GM12878 (cell line): Measurements from ENCODE around the gene KIR3DL2. TPM values are rescaled to one million over a fixed set of nuclear protein-coding genes. Genes with fewer than 3 reads are reported as not detected.

Experiments used
- ATAC-seq: fragments of 200-7000 bp; cut with Tn5 transposase; 3 replicates; pipeline ENCODE4 v1.9.1; 2020; ENCODE audit warnings: mild to moderate bottlenecking, moderate library complexity
- BruUV-seq: library from RNA; stranded (reverse); fragments of 400-500 nt; replicated peaks from 2 replicates; lab custom pipeline; 2021; lab: Mats Ljungman, UMichigan
- CTCF ChIA-PET: fragments of 300-600 bp; sonication (Branson Sonifier 250); formaldehyde crosslinking; extraction: SDS; loops from one replicate; lab custom pipeline; 2021; ENCODE audit warnings: inconsistent platforms; lab: Yijun Ruan, JAX
- POLR2A ChIA-PET: fragments of 350-600 bp; formaldehyde crosslinking; extraction: SDS; loops from one replicate; lab custom pipeline; 2021; ENCODE audit warnings: inconsistent platforms; lab: Charles Lee
- RAD21 ChIA-PET: fragments of 300-600 bp; sonication (Branson Sonifier 250); formaldehyde crosslinking; loops from one replicate; lab custom pipeline; 2023; ENCODE audit warnings: antibody characterized with exemption; ENCODE audit not compliant: unreplicated experiment; lab: Charles Lee
- SMC1A ChIA-PET: fragments of 300-600 bp; sonication (Branson Sonifier 250); formaldehyde crosslinking; loops from one replicate; lab custom pipeline; 2023; ENCODE audit not compliant: unreplicated experiment, uncharacterized antibody; lab: Charles Lee
- DNase-seq: peaks from one replicate; pipeline ENCODE4 v3.0.0-alpha.2; 2011; ENCODE audit warnings: low read depth, low spot score
- FAIRE-seq: peaks from 3 replicates; lab custom pipeline; 2011; peaks lifted over from hg19 to GRCh38; lab: Jason Lieb, UNC
- H2AFZ ChIP-seq: 2 replicates; pipeline ENCODE4 v1.6.0; 2011; ENCODE audit warnings: low read depth, low read length, control low read depth; ENCODE audit not compliant: control insufficient read depth
- H3K27ac ChIP-seq: 2 replicates; pipeline ENCODE4 v1.5.1; 2011; ENCODE audit warnings: control low read depth; ENCODE audit not compliant: control insufficient read depth, insufficient read depth
- H3K27me3 ChIP-seq, 2 experiments: replicated peaks in 1 of 2; 2 replicates each; pipeline versions ENCODE4 v1.6.0 to v1.6.1; 2011; ENCODE audit warnings: low read length in 1 of 2; ENCODE audit not compliant: control insufficient read depth in 2 of 2, insufficient read depth in 2 of 2
- H3K36me3 ChIP-seq, 2 experiments: 2 replicates each; pipeline ENCODE4 v1.5.1; 2011; ENCODE audit warnings: low read length in 1 of 2; ENCODE audit not compliant: control insufficient read depth in 2 of 2, insufficient read depth in 2 of 2
- H3K4me1 ChIP-seq: 2 replicates; pipeline ENCODE4 v1.6.1; 2011; ENCODE audit warnings: mild to moderate bottlenecking, low read length, moderate library complexity, mixed read lengths; ENCODE audit not compliant: control insufficient read depth, insufficient read depth
- H3K4me2 ChIP-seq: 2 replicates; pipeline ENCODE4 v1.6.0; 2011; ENCODE audit warnings: control low read depth; ENCODE audit not compliant: control insufficient read depth, insufficient read depth
- H3K4me3 ChIP-seq: fragments of 200-600 bp; sonication (generic); 2 replicates; pipeline ENCODE4 v1.5.1; 2016
- H3K79me2 ChIP-seq: 2 replicates; pipeline ENCODE4 v1.6.0; 2011; ENCODE audit warnings: low read length; ENCODE audit not compliant: control insufficient read depth, insufficient read depth
- H3K9ac ChIP-seq: 2 replicates; pipeline ENCODE4 v1.8.0; 2011; ENCODE audit warnings: low read length, control low read depth, mixed read lengths; ENCODE audit not compliant: control insufficient read depth, insufficient read depth
- H3K9me3 ChIP-seq: replicated peaks from 3 replicates; pipeline ENCODE4 v1.5.1; 2011; ENCODE audit warnings: mild to moderate bottlenecking, low read length; ENCODE audit not compliant: control insufficient read depth, insufficient read depth
- H4K20me1 ChIP-seq: 2 replicates; pipeline ENCODE4 v1.6.0; 2011; ENCODE audit not compliant: control insufficient read depth, insufficient read depth
- ASH2L ChIP-seq: fragments of 300-600, 200-600 bp; sonication (generic); IDR thresholded peaks from 2 replicates; pipeline ENCODE4 v1.6.1; 2017; ENCODE audit warnings: low read depth, mild to moderate bottlenecking, borderline replicate concordance
- BMI1 ChIP-seq: fragments of 450-650 bp; IDR thresholded peaks from 2 replicates; pipeline ENCODE4 v1.6.1; 2016; ENCODE audit warnings: mild to moderate bottlenecking, moderate library complexity, borderline replicate concordance
- HSF1 ChIP-seq: fragments of 150-350 bp; IDR thresholded peaks from 2 replicates; pipeline ENCODE4 v1.6.1; 2014; ENCODE audit warnings: mild to moderate bottlenecking, low read depth, low read length
- POLR2AphosphoS5 ChIP-seq: IDR thresholded peaks from 2 replicates; pipeline ENCODE4 v1.6.1; 2011; ENCODE audit warnings: mild to moderate bottlenecking, low read length, inconsistent platforms
- RB1 ChIP-seq: fragments of 450-650 bp; formaldehyde crosslinking; IDR thresholded peaks from 2 replicates; pipeline ENCODE4 v1.6.1; 2017; ENCODE audit warnings: mild to moderate bottlenecking, borderline replicate concordance
- RFX5 ChIP-seq: IDR thresholded peaks from 2 replicates; pipeline ENCODE4 v1.6.1; 2011; ENCODE audit warnings: low read depth, low read length, improper control_type of control experiment
- STAT1 ChIP-seq: fragments of 450-650 bp; conservative IDR thresholded peaks from 2 replicates; pipeline ENCODE4 v1.6.1; 2014; ENCODE audit warnings: antibody characterized with exemption, mild to moderate bottlenecking
- TCF12 ChIP-seq: IDR thresholded peaks from 2 replicates; pipeline ENCODE4 v1.6.1; 2011; ENCODE audit warnings: low read depth, mild to moderate bottlenecking, low read length
- ZNF217 ChIP-seq: fragments of 450-650 bp; IDR thresholded peaks from 2 replicates; pipeline ENCODE4 v1.6.1; 2017; ENCODE audit warnings: antibody characterized with exemption, mild to moderate bottlenecking
- WGBS: methylation state at CpG from one replicate; pipeline ENCODE4 v1.1.6; 2016; ENCODE audit warnings: low lambda C conversion rate; ENCODE audit not compliant: insufficient replicate concordance, insufficient coverage; ENCODE audit errors: missing lambda C conversion rate; 5-methylcytosine and 5-hydroxymethylcytosine counted together
- in situ Hi-C: fragments of 300-500 bp; cut with MboI; formaldehyde crosslinking; loops from 9 replicates; pipeline ENCODE4 v1.14.3; 2018; ENCODE audit warnings: mixed read lengths
- intact Hi-C: fragments of 100-400 bp; cut with micrococcal nuclease; formaldehyde crosslinking; loops from one replicate; pipeline ENCODE4 v1.14.2; 2022; ENCODE audit not compliant: unreplicated experiment
- polyA plus RNA-seq, 11 experiments: library from polyadenylated mRNA; depleted of rRNA in 4 of 11; unstranded in 6 of 11; stranded (reverse) in 5 of 11; fragments of >200 nt; fragmentation: Nextera tagmentation in 4 of 11; fragmentation: Illumina TruSeq in 1 of 11; extraction: Ambion mirVana in 4 of 11; extraction: Trizol in 1 of 11; gene quantifications; 1 replicate in 1 of 11; 2 replicates in 10 of 11; pipeline versions ENCODE4 v1.2.1 to v1.2.3, GENCODE V29; 2011 to 2016; ENCODE audit warnings: inconsistent platforms in 2 of 11, missing spikeins in 2 of 11, low read depth in 1 of 11
- total RNA-seq, 4 experiments: library from RNA; depleted of rRNA in 3 of 4; stranded (reverse); fragments of >200 nt in 3 of 4; fragmentation: Illumina TruSeq in 1 of 4; extraction: Trizol in 1 of 4; gene quantifications; 2 replicates each; pipeline versions ENCODE4 v1.2.1 to v1.2.3, GENCODE V29; 2013 to 2021

Gene KIR3DL2
- total and polyA plus RNA-seq, 10 of the 15 experiments (the other 5 are each of a cell fraction or from before 2014, with no cell fraction given): 0.39 TPM; not detected in 9

- no peak overlapping the region for H3K4me2 ChIP-seq
- DNase-seq: no peak
- FAIRE-seq: no peak
- no peak overlapping the region for H3K27ac ChIP-seq
- H3K4me1 ChIP-seq: peaks cover 3% of the 10 kb centered on the region; the same call in 1 of the 2 replicates
- RAD21 ChIA-PET: no interaction called here
- POLR2A ChIA-PET: no interaction called here
- in situ Hi-C loops: no loop called here
- H3K79me2 ChIP-seq: no peaks in the 10 kb centered on the region
- 31% methylated on average over 6 of the region's 6 CpGs for WGBS
- CTCF ChIA-PET: interaction anchor here (1.0 to 2.1 kb wide), 6 partner anchors 21 to 400 kb away, joined by 3 to 6 read pairs (median 4); no protein-coding TSS in a partner anchor
- TF ChIP-seq RB1: no peak
- TF ChIP-seq ZNF217: no peak
- no peak for TF ChIP-seq HSF1
- no peak for TF ChIP-seq TCF12
- TF ChIP-seq POLR2AphosphoS5: no peak
- TF ChIP-seq ASH2L: no peak
- TF ChIP-seq RFX5: no peak
- no peak for TF ChIP-seq BMI1
- no peak for TF ChIP-seq STAT1
- H3K27me3 ChIP-seq: no peaks in the 10 kb centered on the region; a peak in 1 of 4 replicates
- no peak overlapping the region for H3K9ac ChIP-seq
- no peaks in the 10 kb centered on the region for H4K20me1 ChIP-seq
- intact Hi-C loops: loop anchor here (1.0 to 5.0 kb wide), 3 partner anchors 37 to 280 kb away; no protein-coding TSS in a partner anchor
- no TSS peak for BruUV-seq
- H3K36me3 ChIP-seq: no peaks in the 10 kb centered on the region
- no peaks in the 10 kb centered on the region for H3K9me3 ChIP-seq
- no peak overlapping the region for H2AFZ ChIP-seq
- no peak for ATAC-seq
- SMC1A ChIA-PET: interaction anchor here (1.2 to 1.3 kb wide), 2 partner anchors 34 to 373 kb away, joined by 3 read pairs; no protein-coding TSS in a partner anchor
- no peak overlapping the region for H3K4me3 ChIP-seq
These were observed 31.6 kb downstream of the KIR3DL2 start for GRCh38 chr19:54881884-54882283.
